H1 (cell line): ENCODE measurements around the gene LRRTM4. TPM values are rescaled to one million over a fixed set of nuclear protein-coding genes. Genes with fewer than 3 reads are reported as not detected.

Experiments
- CTCF ChIA-PET: fragments of 300-600 bp; sonication (Branson Sonifier 250); formaldehyde crosslinking; loops from one replicate; lab custom pipeline; 2021; ENCODE audit not compliant: partially characterized antibody; lab: Charles Lee
- POLR2A ChIA-PET: fragments of 300-600 bp; sonication (Branson Sonifier 250); formaldehyde crosslinking; loops from one replicate; lab custom pipeline; 2021; ENCODE audit warnings: inconsistent platforms; ENCODE audit not compliant: partially characterized antibody; lab: Charles Lee
- DNase-seq, 2 experiments: peaks; one replicate each; pipeline versions ENCODE4 v3.0.0 to v3.0.0-alpha.2; 2010 to 2022; ENCODE audit warnings: low spot score in 2 of 2, low read depth in 1 of 2, mixed read lengths in 1 of 2
- FAIRE-seq: peaks from 2 replicates; lab custom pipeline; 2011; peaks lifted over from hg19 to GRCh38; lab: Jason Lieb, UNC
- H2AFZ ChIP-seq: 2 replicates; pipeline ENCODE4 v1.8.1; 2012; ENCODE audit warnings: low read length, inconsistent platforms
- H2AK5ac ChIP-seq: 2 replicates; pipeline ENCODE4 v1.6.1; 2013; ENCODE audit warnings: low read depth, low read length
- H2BK120ac ChIP-seq: replicated peaks from 2 replicates; pipeline ENCODE3; 2013; ENCODE audit warnings: low read depth, low read length, inconsistent platforms
- H2BK12ac ChIP-seq: 2 replicates; pipeline ENCODE4 v1.6.1; 2013; ENCODE audit warnings: low read depth, low read length
- H2BK15ac ChIP-seq: 2 replicates; pipeline ENCODE4 v1.6.1; 2013; ENCODE audit warnings: low read length
- H2BK20ac ChIP-seq: 2 replicates; pipeline ENCODE4 v1.6.1; 2013; ENCODE audit warnings: low read length
- H2BK5ac ChIP-seq: 2 replicates; pipeline ENCODE4 v1.6.1; 2013; ENCODE audit warnings: low read depth, low read length
- H3K14ac ChIP-seq: 2 replicates; pipeline ENCODE4 v1.6.1; 2013; ENCODE audit warnings: inconsistent platforms; ENCODE audit not compliant: insufficient read length
- H3K18ac ChIP-seq: 2 replicates; pipeline ENCODE4 v1.6.1; 2013; ENCODE audit warnings: low read length; ENCODE audit errors: extremely low read depth
- H3K23ac ChIP-seq: 2 replicates; pipeline ENCODE4 v1.6.1; 2013; ENCODE audit warnings: inconsistent platforms; ENCODE audit not compliant: insufficient read length
- H3K23me2 ChIP-seq: 2 replicates; pipeline ENCODE4 v1.6.1; 2013; ENCODE audit warnings: low read depth, low read length
- H3K27ac ChIP-seq: 2 replicates; pipeline ENCODE4 v1.6.1; 2011; ENCODE audit warnings: low read depth, low read length, inconsistent platforms
- H3K27me3 ChIP-seq, 4 experiments: replicated peaks in 1 of 4; 1 replicate in 1 of 4; 2 replicates in 3 of 4; pipeline versions ENCODE4 v1.6.1 to v1.8.1; 2011 to 2013; ENCODE audit warnings: low read length in 3 of 4, mild to moderate bottlenecking in 3 of 4, inconsistent platforms in 2 of 4, mixed read lengths in 2 of 4, moderate library complexity in 1 of 4; ENCODE audit not compliant: control insufficient read depth in 3 of 4, insufficient read depth in 3 of 4; ENCODE audit errors: extremely low read depth in 1 of 4
- H3K36me3 ChIP-seq, 4 experiments: 2 replicates each; pipeline versions ENCODE4 v1.6.1 to v1.8.1; 2011 to 2013; ENCODE audit warnings: mild to moderate bottlenecking in 4 of 4, low read length in 3 of 4, moderate library complexity in 2 of 4, control low read depth in 1 of 4, inconsistent platforms in 1 of 4; ENCODE audit not compliant: insufficient read depth in 4 of 4, control insufficient read depth in 2 of 4
- H3K4ac ChIP-seq: replicated peaks from 2 replicates; pipeline ENCODE3; 2013; ENCODE audit warnings: low read length, low read depth, mixed read lengths, inconsistent platforms; ENCODE audit not compliant: insufficient read length
- H3K4me1 ChIP-seq, 4 experiments: replicated peaks in 1 of 4; 1 replicate in 1 of 4; 2 replicates in 3 of 4; pipeline versions ENCODE4 v1.6.1 to v1.8.1; 2011 to 2013; ENCODE audit warnings: low read length in 3 of 4, inconsistent platforms in 2 of 4, mixed read lengths in 1 of 4; ENCODE audit not compliant: insufficient read depth in 4 of 4, control insufficient read depth in 3 of 4
- H3K4me2 ChIP-seq, 2 experiments: 2 replicates each; pipeline versions ENCODE4 v1.6.1 to v1.8.1; 2011 to 2013; ENCODE audit warnings: low read depth in 2 of 2, low read length in 2 of 2, control low read depth in 1 of 2, inconsistent platforms in 1 of 2, mild to moderate bottlenecking in 1 of 2; ENCODE audit not compliant: insufficient read depth in 1 of 2
- H3K4me3 ChIP-seq, 4 experiments: fragments of 200-600, 300-600 bp in 1 of 4; sonication (generic), shearing (Covaris generic), sonication (Bioruptor Twin) in 1 of 4; 2 replicates each; pipeline versions ENCODE4 v1.5.1 to v1.8.1; 2011 to 2016; ENCODE audit warnings: low read length in 4 of 4, low read depth in 3 of 4, control low read depth in 2 of 4, inconsistent platforms in 2 of 4, mild to moderate bottlenecking in 2 of 4, mixed read lengths in 1 of 4, moderate library complexity in 1 of 4; ENCODE audit not compliant: insufficient read depth in 2 of 4; ENCODE audit errors: extremely low read depth in 1 of 4
- H3K56ac ChIP-seq: replicated peaks from 2 replicates; pipeline ENCODE3; 2013; ENCODE audit warnings: low read depth, mild to moderate bottlenecking, mixed read lengths, low read length, inconsistent platforms; ENCODE audit not compliant: insufficient read length
- H3K79me1 ChIP-seq: 2 replicates; pipeline ENCODE4 v1.6.1; 2013; ENCODE audit warnings: low read depth, low read length, control low read depth
- H3K79me2 ChIP-seq, 2 experiments: 2 replicates each; pipeline versions ENCODE4 v1.6.1 to v1.8.1; 2012 to 2013; ENCODE audit warnings: low read length in 2 of 2, mild to moderate bottlenecking in 2 of 2, inconsistent platforms in 1 of 2; ENCODE audit not compliant: insufficient read depth in 2 of 2, control insufficient read depth in 1 of 2
- H3K9ac ChIP-seq, 4 experiments: replicated peaks in 1 of 4; 1 replicate in 1 of 4; 2 replicates in 3 of 4; pipeline versions ENCODE4 v1.6.1 to v1.8.1; 2011 to 2013; ENCODE audit warnings: low read depth in 3 of 4, low read length in 3 of 4, control low read depth in 2 of 4, mild to moderate bottlenecking in 2 of 4, moderate library complexity in 2 of 4, inconsistent platforms in 1 of 4; ENCODE audit errors: extremely low read depth in 1 of 4
- H3K9me3 ChIP-seq, 2 experiments: 2 replicates each; pipeline versions ENCODE4 v1.6.1 to v1.8.1; 2012 to 2013; ENCODE audit warnings: mild to moderate bottlenecking in 2 of 2, moderate library complexity in 2 of 2, control low read depth in 1 of 2, inconsistent platforms in 1 of 2, low read depth in 1 of 2, low read length in 1 of 2, mixed read lengths in 1 of 2; ENCODE audit not compliant: insufficient read depth in 2 of 2
- H4K20me1 ChIP-seq, 2 experiments: replicated peaks in 1 of 2; 2 replicates each; pipeline versions ENCODE3 to v1.8.1; 2011 to 2013; ENCODE audit warnings: inconsistent platforms in 2 of 2, low read length in 2 of 2, mild to moderate bottlenecking in 1 of 2; ENCODE audit not compliant: insufficient read depth in 2 of 2, control insufficient read depth in 1 of 2
- H4K5ac ChIP-seq: 2 replicates; pipeline ENCODE4 v1.6.1; 2013; ENCODE audit warnings: low read length, low read depth, mixed read lengths, inconsistent platforms; ENCODE audit not compliant: insufficient read length
- H4K8ac ChIP-seq: 2 replicates; pipeline ENCODE4 v1.8.0; 2013; ENCODE audit warnings: mild to moderate bottlenecking, moderate library complexity, low read length, inconsistent platforms; ENCODE audit not compliant: insufficient read depth; ENCODE audit errors: extremely low read depth
- H4K91ac ChIP-seq: replicated peaks from 2 replicates; pipeline ENCODE3; 2013; ENCODE audit warnings: low read length, mixed read lengths, inconsistent platforms; ENCODE audit not compliant: insufficient read length
- POLR2A ChIP-seq, 2 experiments: IDR thresholded peaks; 1 replicate in 1 of 2; 2 replicates in 1 of 2; pipeline ENCODE4 v1.6.1; 2011; ENCODE audit warnings: low read depth in 2 of 2, low read length in 2 of 2, mild to moderate bottlenecking in 2 of 2; ENCODE audit errors: control extremely low read depth in 1 of 2
- POLR2AphosphoS5 ChIP-seq: IDR thresholded peaks from 2 replicates; pipeline ENCODE4 v1.6.1; 2011; ENCODE audit warnings: low read depth, low read length
- SP2 ChIP-seq: IDR thresholded peaks from 2 replicates; pipeline ENCODE4 v1.6.1; 2012; ENCODE audit warnings: mild to moderate bottlenecking, low read length, inconsistent platforms
- TBP ChIP-seq: IDR thresholded peaks from 2 replicates; pipeline ENCODE4 v1.6.1; 2011; ENCODE audit warnings: low read depth, low read length, improper control_type of control experiment
- WGBS, 2 experiments: shearing (Covaris generic) in 1 of 2; methylation state at CpG; one replicate each; pipeline versions ENCODE4 v1.1.6 to v1.1.7; 2013 to 2015; ENCODE audit warnings: low lambda C conversion rate in 2 of 2, mixed read lengths in 2 of 2, inconsistent platforms in 1 of 2, low coverage in 1 of 2, missing lambda C conversion rate in 1 of 2; ENCODE audit not compliant: insufficient replicate concordance in 2 of 2, insufficient coverage in 1 of 2, insufficient read length in 1 of 2; ENCODE audit errors: extremely low coverage in 1 of 2, missing lambda C conversion rate in 1 of 2; 5-methylcytosine and 5-hydroxymethylcytosine counted together
- polyA plus RNA-seq, 7 experiments: library from polyadenylated mRNA; depleted of rRNA in 3 of 7; stranded (reverse) in 5 of 7; unstranded in 2 of 7; fragments of >200 nt in 5 of 7; fragments of 200-250 nt in 2 of 7; gene quantifications; 1 replicate in 5 of 7; 2 replicates in 1 of 7; 4 replicates in 1 of 7; pipeline versions ENCODE4 v1.2.1 to v1.2.3, GENCODE V29; 2011 to 2013; ENCODE audit warnings: missing spikeins in 2 of 7, mixed read lengths in 2 of 7
- total RNA-seq: library from RNA; stranded (reverse); fragmentation: NEBNext Ultra II Directional; extraction: Animal tissue kit (Norgen Biotek cat#: 25700); gene quantifications from 2 replicates; pipeline ENCODE4 v1.2.1, GENCODE V29; 2021

LRRTM4 gene
- total and polyA plus RNA-seq, 2 of the 8 experiments (the other 6 are each of a cell fraction or from before 2014, with no cell fraction given) = 3.6 to 9.5 TPM

DNA sequence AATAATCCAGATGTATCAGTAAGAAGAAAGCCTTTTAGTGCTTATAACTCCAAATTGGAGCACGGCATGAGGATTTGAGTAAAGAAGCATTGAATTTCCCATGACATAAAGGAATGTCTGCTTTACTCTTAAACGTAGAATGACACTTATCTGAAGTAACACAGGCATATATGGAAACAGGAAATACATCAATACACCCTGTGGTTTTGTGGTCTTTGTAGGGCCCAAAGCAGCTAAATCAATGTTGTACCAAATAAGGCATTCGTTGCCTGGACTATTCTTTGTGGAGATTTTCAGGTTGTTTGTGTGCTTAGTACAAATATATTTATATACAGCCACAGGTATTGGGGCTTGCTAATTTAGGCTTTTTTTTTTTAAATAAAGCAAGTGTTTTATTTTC, 660.5 kb downstream of the LRRTM4 start:
- no peaks in the 10 kb centered on the region for H3K79me1 ChIP-seq
- no peak overlapping the region for H3K9ac ChIP-seq
- H4K8ac ChIP-seq = no peak overlapping the region
- H3K56ac ChIP-seq = no peak overlapping the region
- H2BK120ac ChIP-seq = no peak overlapping the region
- H3K18ac ChIP-seq = no peak overlapping the region
- H2AFZ ChIP-seq = no peak overlapping the region
- no peak overlapping the region for H4K91ac ChIP-seq
- CTCF ChIA-PET = interaction anchor here (1.3 kb wide), 1 partner anchor 9 kb away, joined by 3 read pairs; no protein-coding TSS in a partner anchor
- H3K9me3 ChIP-seq = no peaks in the 10 kb centered on the region
- H4K5ac ChIP-seq = no peak overlapping the region
- no peaks in the 10 kb centered on the region for H3K4me1 ChIP-seq
- FAIRE-seq (no peak), DNase-seq (no peak)
- no peaks in the 10 kb centered on the region for H4K20me1 ChIP-seq
- H3K79me2 ChIP-seq = no peaks in the 10 kb centered on the region
- no peak overlapping the region for H3K4me2 ChIP-seq
- H2BK5ac ChIP-seq = no peak overlapping the region
- TF ChIP-seq POLR2A (IDR thresholded peaks at IDR 0.05; ENCODE audit: control extremely low read depth in 1 of 2, low read depth in 2 of 2, low read length in 2 of 2) = no peak
- no peak for TF ChIP-seq SP2
- no peak for TF ChIP-seq TBP
- TF ChIP-seq POLR2AphosphoS5 = no peak
- H3K27ac ChIP-seq = no peak overlapping the region
- H2BK12ac ChIP-seq = no peak overlapping the region
- no peak overlapping the region for H3K14ac ChIP-seq
- no peaks in the 10 kb centered on the region for H3K36me3 ChIP-seq
- no peak overlapping the region for H2AK5ac ChIP-seq
- no peak overlapping the region for H2BK15ac ChIP-seq
- no peak overlapping the region for H2BK20ac ChIP-seq
- POLR2A ChIA-PET = no interaction called here
- H3K27me3 ChIP-seq = peaks cover 0 to 1% (median 0%) of the 10 kb centered on the region in 4 experiments; a peak in 1 of 7 replicates
- H3K23me2 ChIP-seq = no peaks in the 10 kb centered on the region
- no peak overlapping the region for H3K4ac ChIP-seq
- WGBS, 2 experiments = 90% methylated on average over 3 of the region's 3 CpGs; no CpG with 5 or more reads in 1 of the 2 experiments
- no peak overlapping the region for H3K4me3 ChIP-seq
- no peak overlapping the region for H3K23ac ChIP-seq
